ENCODE results near the gene SMAGP.

The SMAGP gene

DNA sequence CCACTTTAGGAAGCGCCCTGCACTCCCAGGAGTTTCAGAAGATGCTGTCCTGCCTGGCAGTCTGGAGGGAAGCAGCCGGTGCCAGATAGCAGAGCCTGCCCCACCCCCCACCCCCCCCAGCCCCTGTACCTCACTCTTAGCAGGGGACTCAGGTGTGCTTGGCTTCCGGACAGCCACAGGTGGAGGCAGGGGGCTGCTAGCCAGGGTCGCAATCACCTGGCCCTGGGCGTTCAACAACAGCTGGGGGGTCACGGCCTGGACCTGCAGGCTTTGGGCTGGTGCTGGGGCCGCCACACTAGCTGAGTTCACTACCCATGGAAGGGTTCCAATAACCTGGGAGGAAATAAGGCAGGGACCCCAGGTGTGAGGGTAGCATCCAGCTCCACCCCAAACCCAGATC, 74.4 kb downstream of the SMAGP start:
- DNase-seq (ENCODE audit: low spot score), result no peak
